ENCODE results near the gene LYVE1. TPM values are rescaled to one million over a fixed set of nuclear protein-coding genes. Genes with fewer than 3 reads are reported as not detected.

LYVE1 gene
- total and polyA plus RNA-seq, 2 of the 13 experiments (the other 11 are each of a cell fraction or from before 2014, with no cell fraction given) = 1.2 to 1.4 TPM

DNA sequence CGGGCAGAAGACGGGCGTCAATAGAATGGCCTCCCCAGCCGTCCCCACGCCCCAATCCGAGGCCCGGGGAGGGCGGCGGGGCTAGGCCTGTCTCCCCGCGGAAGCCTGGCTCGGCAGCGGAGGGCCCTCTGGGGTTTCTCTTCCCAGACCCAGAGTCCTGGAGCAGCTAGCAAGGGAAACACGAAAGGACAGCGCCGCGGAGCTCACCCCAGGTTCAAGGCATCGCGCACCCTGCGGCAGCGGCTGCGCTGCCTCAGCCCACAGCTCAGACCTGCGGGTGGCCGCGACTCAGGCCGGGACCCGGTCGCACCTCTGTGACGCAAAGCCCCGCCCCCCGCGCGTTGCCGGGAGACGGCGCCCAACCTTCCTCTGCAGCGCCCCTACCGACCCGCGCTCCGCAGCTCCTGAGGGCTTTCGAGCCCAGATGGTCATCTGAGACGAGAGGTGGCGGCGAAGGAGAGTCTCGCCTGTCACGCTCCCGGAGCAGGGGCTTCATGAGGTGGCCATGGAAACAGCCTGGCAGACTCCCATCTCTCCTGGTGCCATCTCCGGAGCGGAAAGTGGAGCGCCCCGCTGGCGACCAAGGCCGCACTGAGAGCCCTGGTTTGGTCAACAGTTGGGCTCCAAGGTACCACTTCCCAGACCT is 27.4 kb downstream of the LYVE1 start, which contains the start of gene RNF141 (continued):
- TF ChIP-seq, protein P1, sequence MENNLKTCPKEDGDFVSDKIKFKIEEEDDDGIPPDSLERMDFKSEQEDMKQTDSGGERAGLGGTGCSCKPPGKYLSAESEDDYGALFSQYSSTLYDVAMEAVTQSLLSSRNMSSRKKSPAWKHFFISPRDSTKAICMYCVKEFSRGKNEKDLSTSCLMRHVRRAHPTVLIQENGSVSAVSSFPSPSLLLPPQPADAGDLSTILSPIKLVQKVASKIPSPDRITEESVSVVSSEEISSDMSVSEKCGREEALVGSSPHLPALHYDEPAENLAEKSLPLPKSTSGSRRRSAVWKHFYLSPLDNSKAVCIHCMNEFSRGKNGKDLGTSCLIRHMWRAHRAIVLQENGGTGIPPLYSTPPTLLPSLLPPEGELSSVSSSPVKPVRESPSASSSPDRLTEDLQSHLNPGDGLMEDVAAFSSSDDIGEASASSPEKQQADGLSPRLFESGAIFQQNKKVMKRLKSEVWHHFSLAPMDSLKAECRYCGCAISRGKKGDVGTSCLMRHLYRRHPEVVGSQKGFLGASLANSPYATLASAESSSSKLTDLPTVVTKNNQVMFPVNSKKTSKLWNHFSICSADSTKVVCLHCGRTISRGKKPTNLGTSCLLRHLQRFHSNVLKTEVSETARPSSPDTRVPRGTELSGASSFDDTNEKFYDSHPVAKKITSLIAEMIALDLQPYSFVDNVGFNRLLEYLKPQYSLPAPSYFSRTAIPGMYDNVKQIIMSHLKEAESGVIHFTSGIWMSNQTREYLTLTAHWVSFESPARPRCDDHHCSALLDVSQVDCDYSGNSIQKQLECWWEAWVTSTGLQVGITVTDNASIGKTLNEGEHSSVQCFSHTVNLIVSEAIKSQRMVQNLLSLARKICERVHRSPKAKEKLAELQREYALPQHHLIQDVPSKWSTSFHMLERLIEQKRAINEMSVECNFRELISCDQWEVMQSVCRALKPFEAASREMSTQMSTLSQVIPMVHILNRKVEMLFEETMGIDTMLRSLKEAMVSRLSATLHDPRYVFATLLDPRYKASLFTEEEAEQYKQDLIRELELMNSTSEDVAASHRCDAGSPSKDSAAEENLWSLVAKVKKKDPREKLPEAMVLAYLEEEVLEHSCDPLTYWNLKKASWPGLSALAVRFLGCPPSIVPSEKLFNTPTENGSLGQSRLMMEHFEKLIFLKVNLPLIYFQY (CRISPR knock-in tag; IDR thresholded peaks at IDR 0.05; ENCODE audit: borderline replicate concordance) = peak; percentile 77
- TF ChIP-seq, protein P2, sequence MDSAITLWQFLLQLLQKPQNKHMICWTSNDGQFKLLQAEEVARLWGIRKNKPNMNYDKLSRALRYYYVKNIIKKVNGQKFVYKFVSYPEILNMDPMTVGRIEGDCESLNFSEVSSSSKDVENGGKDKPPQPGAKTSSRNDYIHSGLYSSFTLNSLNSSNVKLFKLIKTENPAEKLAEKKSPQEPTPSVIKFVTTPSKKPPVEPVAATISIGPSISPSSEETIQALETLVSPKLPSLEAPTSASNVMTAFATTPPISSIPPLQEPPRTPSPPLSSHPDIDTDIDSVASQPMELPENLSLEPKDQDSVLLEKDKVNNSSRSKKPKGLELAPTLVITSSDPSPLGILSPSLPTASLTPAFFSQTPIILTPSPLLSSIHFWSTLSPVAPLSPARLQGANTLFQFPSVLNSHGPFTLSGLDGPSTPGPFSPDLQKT (CRISPR knock-in tag; IDR thresholded peaks at IDR 0.05; ENCODE audit: borderline replicate concordance) = no peak
- no peak for TF ChIP-seq XBP1 (CRISPR knock-in tag; IDR thresholded peaks at IDR 0.05)
- TF ChIP-seq ZNF761 (CRISPR knock-in tag; conservative IDR thresholded peaks at IDR 0.05) = peak; percentile 89; the same call in 1 of the 2 replicates
- no peak for TF ChIP-seq ZNF674 (CRISPR knock-in tag; IDR thresholded peaks at IDR 0.05; ENCODE audit: low read depth)
- TF ChIP-seq RFXANK (CRISPR knock-in tag; IDR thresholded peaks at IDR 0.05) = no peak
- TF ChIP-seq HDAC1 (CRISPR knock-in tag; IDR thresholded peaks at IDR 0.05) = peak; percentile 77
- no peak; the same call in none of the 2 replicates for TF ChIP-seq STAG1 (CRISPR knock-in tag; IDR thresholded peaks at IDR 0.05)
- TF ChIP-seq SOX6 (IDR thresholded peaks at IDR 0.05) = no peak
- peak; percentile 70; the same call in 1 of the 2 replicates for TF ChIP-seq SOX6 (CRISPR knock-in tag; IDR thresholded peaks at IDR 0.05)
- peak; percentile 67 for TF ChIP-seq HCFC1 (IDR thresholded peaks at IDR 0.05; ENCODE audit: low read depth, low read length)
- peak; percentile 64; the same call in 1 of the 2 replicates for TF ChIP-seq ZNF879 (CRISPR knock-in tag; IDR thresholded peaks at IDR 0.05)
- peak; percentile 66; the same call in 1 of the 2 replicates for TF ChIP-seq SP4 (CRISPR knock-in tag; IDR thresholded peaks at IDR 0.05)
- TF ChIP-seq NPAS2 (CRISPR knock-in tag; IDR thresholded peaks at IDR 0.05; ENCODE audit: borderline replicate concordance) = no peak
- TF ChIP-seq, protein P3, sequence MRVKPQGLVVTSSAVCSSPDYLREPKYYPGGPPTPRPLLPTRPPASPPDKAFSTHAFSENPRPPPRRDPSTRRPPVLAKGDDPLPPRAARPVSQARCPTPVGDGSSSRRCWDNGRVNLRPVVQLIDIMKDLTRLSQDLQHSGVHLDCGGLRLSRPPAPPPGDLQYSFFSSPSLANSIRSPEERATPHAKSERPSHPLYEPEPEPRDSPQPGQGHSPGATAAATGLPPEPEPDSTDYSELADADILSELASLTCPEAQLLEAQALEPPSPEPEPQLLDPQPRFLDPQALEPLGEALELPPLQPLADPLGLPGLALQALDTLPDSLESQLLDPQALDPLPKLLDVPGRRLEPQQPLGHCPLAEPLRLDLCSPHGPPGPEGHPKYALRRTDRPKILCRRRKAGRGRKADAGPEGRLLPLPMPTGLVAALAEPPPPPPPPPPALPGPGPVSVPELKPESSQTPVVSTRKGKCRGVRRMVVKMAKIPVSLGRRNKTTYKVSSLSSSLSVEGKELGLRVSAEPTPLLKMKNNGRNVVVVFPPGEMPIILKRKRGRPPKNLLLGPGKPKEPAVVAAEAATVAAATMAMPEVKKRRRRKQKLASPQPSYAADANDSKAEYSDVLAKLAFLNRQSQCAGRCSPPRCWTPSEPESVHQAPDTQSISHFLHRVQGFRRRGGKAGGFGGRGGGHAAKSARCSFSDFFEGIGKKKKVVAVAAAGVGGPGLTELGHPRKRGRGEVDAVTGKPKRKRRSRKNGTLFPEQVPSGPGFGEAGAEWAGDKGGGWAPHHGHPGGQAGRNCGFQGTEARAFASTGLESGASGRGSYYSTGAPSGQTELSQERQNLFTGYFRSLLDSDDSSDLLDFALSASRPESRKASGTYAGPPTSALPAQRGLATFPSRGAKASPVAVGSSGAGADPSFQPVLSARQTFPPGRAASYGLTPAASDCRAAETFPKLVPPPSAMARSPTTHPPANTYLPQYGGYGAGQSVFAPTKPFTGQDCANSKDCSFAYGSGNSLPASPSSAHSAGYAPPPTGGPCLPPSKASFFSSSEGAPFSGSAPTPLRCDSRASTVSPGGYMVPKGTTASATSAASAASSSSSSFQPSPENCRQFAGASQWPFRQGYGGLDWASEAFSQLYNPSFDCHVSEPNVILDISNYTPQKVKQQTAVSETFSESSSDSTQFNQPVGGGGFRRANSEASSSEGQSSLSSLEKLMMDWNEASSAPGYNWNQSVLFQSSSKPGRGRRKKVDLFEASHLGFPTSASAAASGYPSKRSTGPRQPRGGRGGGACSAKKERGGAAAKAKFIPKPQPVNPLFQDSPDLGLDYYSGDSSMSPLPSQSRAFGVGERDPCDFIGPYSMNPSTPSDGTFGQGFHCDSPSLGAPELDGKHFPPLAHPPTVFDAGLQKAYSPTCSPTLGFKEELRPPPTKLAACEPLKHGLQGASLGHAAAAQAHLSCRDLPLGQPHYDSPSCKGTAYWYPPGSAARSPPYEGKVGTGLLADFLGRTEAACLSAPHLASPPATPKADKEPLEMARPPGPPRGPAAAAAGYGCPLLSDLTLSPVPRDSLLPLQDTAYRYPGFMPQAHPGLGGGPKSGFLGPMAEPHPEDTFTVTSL (CRISPR knock-in tag; IDR thresholded peaks at IDR 0.05; ENCODE audit: borderline replicate concordance) = no peak
- TF ChIP-seq SOX13 (IDR thresholded peaks at IDR 0.05) = no peak
- TF ChIP-seq SOX13 (CRISPR knock-in tag; conservative IDR thresholded peaks at IDR 0.05 in 1 of 2, IDR thresholded peaks at IDR 0.05 in 1 of 2) = peak in 1 of 2 experiments; percentile 41; a peak in 1 of 4 replicates
- peak; percentile 5; the same call in 1 of the 2 replicates for TF ChIP-seq ZNF430 (CRISPR knock-in tag; IDR thresholded peaks at IDR 0.05)
- TF ChIP-seq ZNF792 (CRISPR knock-in tag; IDR thresholded peaks at IDR 0.05) = 0 out of 2 replicates have a peak, but pooled peaks have one; percentile 76
- TF ChIP-seq ARNTL (CRISPR knock-in tag; IDR thresholded peaks at IDR 0.05) = 0 out of 2 replicates have a peak, but pooled peaks have one; percentile 48
- 0 out of 2 replicates have a peak, but pooled peaks have one; percentile 31 for TF ChIP-seq ZNF33B (CRISPR knock-in tag; IDR thresholded peaks at IDR 0.05)

Data from HepG2 (cell line).